ENCODE results near the gene EPS8L3.

Gene EPS8L3

GRCh38 chr1:109787211-109787844 is 23.6 kb upstream of the EPS8L3 start:
- Histone ChIP-seq H3K79me2 (ENCODE audit: low read length) (no peaks in the 10 kb centered on the region), H2AFZ (ENCODE audit: low read depth, low read length) (no peak overlapping the region), H3K27ac (ENCODE audit: low read length) (no peak overlapping the region), H4K20me1 (ENCODE audit: insufficient read depth, low read length) (no peaks in the 10 kb centered on the region), H3K4me3 (ENCODE audit: low read length) (no peak overlapping the region), H3K9ac (ENCODE audit: low read length) (no peak overlapping the region), H3K4me2 (ENCODE audit: low read length) (no peak overlapping the region), H3K36me3 (replicated peaks; ENCODE audit: low read depth, low read length) (no peaks in the 10 kb centered on the region), H3K9me3 (ENCODE audit: insufficient read depth, low read length) (no peaks in the 10 kb centered on the region), H3K27me3 (ENCODE audit: low read depth, low read length) (no peaks in the 10 kb centered on the region), H3K4me1 (ENCODE audit: low read length) (0 out of 2 replicates have a peak, but pooled peaks cover 4% of the 10 kb centered on the region)
- TF ChIP-seq CTCF (IDR thresholded peaks at IDR 0.05; ENCODE audit: low read depth, low read length): no peak
- TF ChIP-seq EZH2phosphoT487 (IDR thresholded peaks at IDR 0.05; ENCODE audit: low read depth): no peak

DNA sequence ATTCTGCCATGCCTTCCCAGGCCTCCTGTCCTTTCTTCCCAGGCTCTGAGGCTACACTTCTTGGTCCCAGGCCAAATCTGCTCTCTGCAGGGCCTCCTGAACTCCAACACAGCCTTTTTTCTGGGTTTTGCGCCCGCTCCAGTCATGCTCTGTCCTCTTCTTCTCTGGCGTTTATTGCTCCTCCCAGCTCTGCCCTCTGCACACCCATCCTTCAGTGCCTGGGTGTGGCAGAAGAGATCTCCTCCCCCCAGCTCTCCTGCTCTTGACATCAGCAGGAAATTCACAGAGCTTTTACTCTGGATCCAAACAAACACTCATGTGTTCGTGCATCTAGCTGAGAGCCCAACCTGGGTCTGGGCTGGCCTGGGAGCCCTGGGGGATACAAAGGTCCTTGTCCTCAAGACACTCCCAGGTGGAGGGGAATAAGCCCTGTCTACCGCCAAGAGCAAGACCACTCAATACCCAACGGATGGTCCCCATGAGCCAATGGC is 22.9 kb upstream of the EPS8L3 start:
- H3K9ac ChIP-seq (ENCODE audit: low read length): no peak overlapping the region
- no peak for TF ChIP-seq CTCF (IDR thresholded peaks at IDR 0.05; ENCODE audit: low read depth, low read length)
- no peak for TF ChIP-seq EZH2phosphoT487 (IDR thresholded peaks at IDR 0.05; ENCODE audit: low read depth)
- H3K27me3 ChIP-seq (ENCODE audit: low read depth, low read length): no peaks in the 10 kb centered on the region
- H4K20me1 ChIP-seq (ENCODE audit: insufficient read depth, low read length): no peaks in the 10 kb centered on the region
- 0 out of 2 replicates have a peak, but pooled peaks cover 4% of the 10 kb centered on the region for H3K4me1 ChIP-seq (ENCODE audit: low read length)
- no peaks in the 10 kb centered on the region for H3K9me3 ChIP-seq (ENCODE audit: insufficient read depth, low read length)
- H2AFZ ChIP-seq (ENCODE audit: low read depth, low read length): no peak overlapping the region
- H3K4me2 ChIP-seq (ENCODE audit: low read length): no peak overlapping the region
- no peaks in the 10 kb centered on the region for H3K36me3 ChIP-seq (replicated peaks; ENCODE audit: low read depth, low read length)
- no peak overlapping the region for H3K27ac ChIP-seq (ENCODE audit: low read length)
- H3K4me3 ChIP-seq (ENCODE audit: low read length): no peak overlapping the region
- no peaks in the 10 kb centered on the region for H3K79me2 ChIP-seq (ENCODE audit: low read length)

- Histone ChIP-seq H3K9ac (ENCODE audit: low read length) (no peak overlapping the region), H3K4me2 (ENCODE audit: low read length) (no peak overlapping the region), H4K20me1 (ENCODE audit: insufficient read depth, low read length) (no peaks in the 10 kb centered on the region), H3K4me3 (ENCODE audit: low read length) (no peak overlapping the region), H3K36me3 (replicated peaks; ENCODE audit: low read depth, low read length) (no peaks in the 10 kb centered on the region), H3K27ac (ENCODE audit: low read length) (no peak overlapping the region), H2AFZ (ENCODE audit: low read depth, low read length) (no peak overlapping the region), H3K79me2 (ENCODE audit: low read length) (no peaks in the 10 kb centered on the region), H3K9me3 (ENCODE audit: insufficient read depth, low read length) (no peaks in the 10 kb centered on the region), H3K4me1 (ENCODE audit: low read length) (0 out of 2 replicates have a peak, but pooled peaks cover 4% of the 10 kb centered on the region), H3K27me3 (ENCODE audit: low read depth, low read length) (no peaks in the 10 kb centered on the region)
- TF ChIP-seq CTCF (IDR thresholded peaks at IDR 0.05; ENCODE audit: low read depth, low read length) (no peak), EZH2phosphoT487 (IDR thresholded peaks at IDR 0.05; ENCODE audit: low read depth) (no peak)
Observed at GRCh38 chr1:109786112-109786480, 22.4 kb upstream of the EPS8L3 start.

- TF ChIP-seq EZH2phosphoT487 (IDR thresholded peaks at IDR 0.05; ENCODE audit: low read depth): no peak
- no peak for TF ChIP-seq CTCF (IDR thresholded peaks at IDR 0.05; ENCODE audit: low read depth, low read length)
- Histone ChIP-seq H3K9ac (ENCODE audit: low read length) (no peak overlapping the region), H3K4me2 (ENCODE audit: low read length) (no peak overlapping the region), H2AFZ (ENCODE audit: low read depth, low read length) (no peak overlapping the region), H3K4me1 (ENCODE audit: low read length) (0 out of 2 replicates have a peak, but pooled peaks cover 4% of the 10 kb centered on the region), H3K79me2 (ENCODE audit: low read length) (no peaks in the 10 kb centered on the region), H3K27me3 (ENCODE audit: low read depth, low read length) (no peaks in the 10 kb centered on the region), H3K36me3 (replicated peaks; ENCODE audit: low read depth, low read length) (no peaks in the 10 kb centered on the region), H3K9me3 (ENCODE audit: insufficient read depth, low read length) (no peaks in the 10 kb centered on the region), H3K27ac (ENCODE audit: low read length) (no peak overlapping the region), H4K20me1 (ENCODE audit: insufficient read depth, low read length) (no peaks in the 10 kb centered on the region), H3K4me3 (ENCODE audit: low read length) (no peak overlapping the region)
Observed at GRCh38 chr1:109785446-109786111, 21.9 kb upstream of the EPS8L3 start.
